Measurements from ENCODE around the gene BPTF.
"Not testable (repeated sequence)": the region's sequence is repeated elsewhere in the genome, so short reads cannot be mapped to it uniquely, and the experiment has no call there.

Gene BPTF

GRCh38 chr17:68019675-68020408 is 194.5 kb downstream of the BPTF start:
- H3K36me3 ChIP-seq (ENCODE audit: control insufficient read depth in 1 of 2, insufficient read depth in 2 of 2, low read length in 2 of 2), result no peaks in the 10 kb centered on the region
- H3K4me1 ChIP-seq (ENCODE audit: control insufficient read depth in 1 of 2, insufficient read depth in 2 of 2, low read length in 2 of 2), result peaks cover 0 to 3% of the 10 kb centered on the region in 2 donors
- peak overlapping the region; percentile 80 to 86 for H3K4me3 ChIP-seq (ENCODE audit: low read depth in 1 of 2, low read length in 2 of 2)
- H3K9me3 ChIP-seq (ENCODE audit: control insufficient read depth in 1 of 2, low read length in 2 of 2), result no peaks in the 10 kb centered on the region
- no peaks in the 10 kb centered on the region for H3K27me3 ChIP-seq (ENCODE audit: control insufficient read depth in 1 of 2, insufficient read depth in 2 of 2, low read length in 2 of 2)
- H3K9ac ChIP-seq (ENCODE audit: low read depth in 1 of 2, low read length in 2 of 2), result peak overlapping the region; percentile 71 to 83
- peak overlapping the region; percentile 84 for H3K27ac ChIP-seq (ENCODE audit: low read depth, low read length)

DNA sequence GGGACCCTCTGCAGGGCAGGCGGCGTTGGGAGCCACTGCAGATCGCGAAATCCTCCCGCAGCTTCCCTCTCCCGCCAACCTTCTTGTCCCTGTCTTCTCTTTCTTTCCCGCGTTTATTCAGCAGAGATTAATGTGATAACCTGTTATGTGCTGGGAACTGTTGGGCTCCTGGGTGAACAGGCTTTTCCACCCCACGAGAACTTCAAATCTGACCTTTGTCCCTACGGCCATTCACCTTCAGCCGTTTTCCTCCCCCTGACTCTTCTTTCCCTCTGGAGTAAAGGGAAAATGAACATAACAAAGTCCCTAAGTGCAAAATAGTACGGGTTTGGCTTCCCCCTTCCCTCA is 195.1 kb downstream of the BPTF start:
- H3K9ac ChIP-seq (ENCODE audit: low read depth in 1 of 2, low read length in 2 of 2), result peak overlapping the region; percentile 71 to 83
- H3K36me3 ChIP-seq (ENCODE audit: control insufficient read depth in 1 of 2, insufficient read depth in 2 of 2, low read length in 2 of 2), result no peaks in the 10 kb centered on the region
- H3K4me1 ChIP-seq (ENCODE audit: control insufficient read depth in 1 of 2, insufficient read depth in 2 of 2, low read length in 2 of 2), result peaks cover 0 to 3% of the 10 kb centered on the region in 2 donors
- H3K27ac ChIP-seq (ENCODE audit: low read depth, low read length), result no peak overlapping the region
- H3K9me3 ChIP-seq (ENCODE audit: control insufficient read depth in 1 of 2, low read length in 2 of 2), result no peaks in the 10 kb centered on the region
- peak overlapping the region; percentile 80 to 86 for H3K4me3 ChIP-seq (ENCODE audit: low read depth in 1 of 2, low read length in 2 of 2)
- H3K27me3 ChIP-seq (ENCODE audit: control insufficient read depth in 1 of 2, insufficient read depth in 2 of 2, low read length in 2 of 2), result no peaks in the 10 kb centered on the region

GRCh38 chr17:68020791-68021190 is 195.5 kb downstream of the BPTF start:
- Histone ChIP-seq H3K4me3 (ENCODE audit: low read depth in 1 of 2, low read length in 2 of 2) (peak overlapping the region; percentile 80 to 86), H3K9ac (ENCODE audit: low read depth in 1 of 2, low read length in 2 of 2) (peak overlapping the region; percentile 71 to 83)
- not testable (repeated sequence) for H3K4me1 ChIP-seq (ENCODE audit: control insufficient read depth in 1 of 2, insufficient read depth in 2 of 2, low read length in 2 of 2); H3K27me3 ChIP-seq (ENCODE audit: control insufficient read depth in 1 of 2, insufficient read depth in 2 of 2, low read length in 2 of 2); H3K9me3 ChIP-seq (ENCODE audit: control insufficient read depth in 1 of 2, low read length in 2 of 2); H3K27ac ChIP-seq (ENCODE audit: low read depth, low read length); H3K36me3 ChIP-seq (ENCODE audit: control insufficient read depth in 1 of 2, insufficient read depth in 2 of 2, low read length in 2 of 2)

- no peak overlapping the region for H3K4me3 ChIP-seq (ENCODE audit: low read depth in 1 of 2, low read length in 2 of 2)
- no peaks in the 10 kb centered on the region for H3K9me3 ChIP-seq (ENCODE audit: control insufficient read depth in 1 of 2, low read length in 2 of 2)
- no peaks in the 10 kb centered on the region for H3K36me3 ChIP-seq (ENCODE audit: control insufficient read depth in 1 of 2, insufficient read depth in 2 of 2, low read length in 2 of 2)
- H3K27me3 ChIP-seq (ENCODE audit: control insufficient read depth in 1 of 2, insufficient read depth in 2 of 2, low read length in 2 of 2), result no peaks in the 10 kb centered on the region
- no peak overlapping the region for H3K27ac ChIP-seq (ENCODE audit: low read depth, low read length)
- no peak overlapping the region for H3K9ac ChIP-seq (ENCODE audit: low read depth in 1 of 2, low read length in 2 of 2)
- H3K4me1 ChIP-seq (ENCODE audit: control insufficient read depth in 1 of 2, insufficient read depth in 2 of 2, low read length in 2 of 2), result peaks cover 0 to 3% of the 10 kb centered on the region in 2 donors
Observed at GRCh38 chr17:68021963-68022362, 196.7 kb downstream of the BPTF start.

DNA sequence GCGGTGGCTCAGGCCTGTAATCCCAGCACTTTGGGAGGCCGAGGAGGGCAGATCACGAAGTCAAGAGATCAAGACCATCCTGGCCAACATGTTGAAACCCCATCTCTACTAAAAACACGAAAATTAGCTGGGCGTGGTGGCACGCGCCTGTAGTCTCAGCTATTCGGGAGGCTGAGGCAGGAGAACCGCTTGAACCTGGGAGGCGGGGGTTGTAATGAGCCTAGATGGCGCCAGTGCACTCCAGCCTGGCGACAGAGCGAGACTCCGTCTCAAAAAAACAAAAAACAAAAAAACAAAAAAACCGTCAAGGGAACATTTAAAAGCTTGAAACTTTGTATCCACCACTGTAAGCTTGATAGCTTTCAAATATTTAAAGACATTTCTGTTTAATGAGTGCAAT is 197.2 kb downstream of the BPTF start:
- not testable (repeated sequence) for H3K4me3 ChIP-seq (ENCODE audit: low read depth in 1 of 2, low read length in 2 of 2); H3K36me3 ChIP-seq (ENCODE audit: control insufficient read depth in 1 of 2, insufficient read depth in 2 of 2, low read length in 2 of 2); H3K9me3 ChIP-seq (ENCODE audit: control insufficient read depth in 1 of 2, low read length in 2 of 2); H3K27ac ChIP-seq (ENCODE audit: low read depth, low read length); H3K27me3 ChIP-seq (ENCODE audit: control insufficient read depth in 1 of 2, insufficient read depth in 2 of 2, low read length in 2 of 2); H3K4me1 ChIP-seq (ENCODE audit: control insufficient read depth in 1 of 2, insufficient read depth in 2 of 2, low read length in 2 of 2); H3K9ac ChIP-seq (ENCODE audit: low read depth in 1 of 2, low read length in 2 of 2)

- H3K4me1 ChIP-seq (ENCODE audit: control insufficient read depth in 1 of 2, insufficient read depth in 2 of 2, low read length in 2 of 2), result no peaks in the 10 kb centered on the region
- H3K4me3 ChIP-seq (ENCODE audit: low read depth in 1 of 2, low read length in 2 of 2), result no peak overlapping the region
- H3K9me3 ChIP-seq (ENCODE audit: control insufficient read depth in 1 of 2, low read length in 2 of 2), result no peaks in the 10 kb centered on the region
- no peaks in the 10 kb centered on the region for H3K36me3 ChIP-seq (ENCODE audit: control insufficient read depth in 1 of 2, insufficient read depth in 2 of 2, low read length in 2 of 2)
- H3K27ac ChIP-seq (ENCODE audit: low read depth, low read length), result no peak overlapping the region
- no peaks in the 10 kb centered on the region for H3K27me3 ChIP-seq (ENCODE audit: control insufficient read depth in 1 of 2, insufficient read depth in 2 of 2, low read length in 2 of 2)
- H3K9ac ChIP-seq (ENCODE audit: low read depth in 1 of 2, low read length in 2 of 2), result no peak overlapping the region
Observed at GRCh38 chr17:68029512-68030215, 204.4 kb downstream of the BPTF start.
